ENCODE data around the gene CHRNA4. TPM values are rescaled to one million over a fixed set of nuclear protein-coding genes. Genes with fewer than 3 reads are reported as not detected.

CHRNA4 gene
- total RNA-seq, 1 donor from 2014 or later, result 0.63 TPM

DNA sequence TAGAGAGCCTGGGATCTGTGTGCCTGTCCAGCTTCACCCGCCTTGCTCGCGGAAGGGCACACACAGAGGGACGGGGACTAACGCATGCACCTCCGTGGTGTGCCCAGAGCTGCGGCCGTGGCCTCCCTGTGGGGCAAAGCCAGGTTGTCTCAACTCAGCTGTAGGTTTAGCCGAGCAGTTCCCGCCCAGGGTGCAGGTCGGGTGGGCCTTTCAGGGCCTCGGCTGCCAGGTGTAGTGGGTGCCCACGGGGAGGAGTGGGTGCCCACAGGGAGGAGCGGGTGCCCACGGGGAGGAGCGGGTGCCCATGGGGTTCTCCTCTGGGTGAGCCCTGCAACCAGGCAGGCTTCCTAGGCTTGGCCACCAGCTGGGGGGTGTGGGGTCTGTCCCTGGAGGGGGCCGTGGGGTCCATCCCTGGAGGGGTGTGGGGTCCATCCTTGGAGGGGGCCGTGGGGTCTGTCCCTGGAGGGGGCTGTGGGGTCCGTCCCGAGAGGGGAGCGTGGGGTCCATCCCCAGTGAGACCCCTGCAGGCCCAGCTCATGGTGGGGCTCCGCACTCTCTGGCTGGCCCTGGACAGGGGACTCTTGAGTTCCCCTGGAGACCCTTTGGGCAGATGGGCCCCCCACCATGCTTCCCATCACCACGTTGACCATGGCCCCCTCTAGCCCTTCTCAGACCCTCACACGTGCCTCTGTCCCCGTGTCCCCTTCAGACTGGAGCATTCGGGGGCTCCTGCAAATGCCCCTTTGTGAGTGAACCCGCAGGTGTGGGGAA lies 37.8 kb upstream of the CHRNA4 start:
- no peaks in the 10 kb centered on the region for H3K36me3 Mint-ChIP-seq
- peaks cover 58% of the 10 kb centered on the region for H3K27me3 Mint-ChIP-seq (ENCODE audit: low read depth)
- no peak overlapping the region for H3K4me3 Mint-ChIP-seq
- no peaks in the 10 kb centered on the region for H3K9me3 Mint-ChIP-seq
- peaks cover 7% of the 10 kb centered on the region for H3K4me1 Mint-ChIP-seq
- TF ChIP-seq, protein P1, sequence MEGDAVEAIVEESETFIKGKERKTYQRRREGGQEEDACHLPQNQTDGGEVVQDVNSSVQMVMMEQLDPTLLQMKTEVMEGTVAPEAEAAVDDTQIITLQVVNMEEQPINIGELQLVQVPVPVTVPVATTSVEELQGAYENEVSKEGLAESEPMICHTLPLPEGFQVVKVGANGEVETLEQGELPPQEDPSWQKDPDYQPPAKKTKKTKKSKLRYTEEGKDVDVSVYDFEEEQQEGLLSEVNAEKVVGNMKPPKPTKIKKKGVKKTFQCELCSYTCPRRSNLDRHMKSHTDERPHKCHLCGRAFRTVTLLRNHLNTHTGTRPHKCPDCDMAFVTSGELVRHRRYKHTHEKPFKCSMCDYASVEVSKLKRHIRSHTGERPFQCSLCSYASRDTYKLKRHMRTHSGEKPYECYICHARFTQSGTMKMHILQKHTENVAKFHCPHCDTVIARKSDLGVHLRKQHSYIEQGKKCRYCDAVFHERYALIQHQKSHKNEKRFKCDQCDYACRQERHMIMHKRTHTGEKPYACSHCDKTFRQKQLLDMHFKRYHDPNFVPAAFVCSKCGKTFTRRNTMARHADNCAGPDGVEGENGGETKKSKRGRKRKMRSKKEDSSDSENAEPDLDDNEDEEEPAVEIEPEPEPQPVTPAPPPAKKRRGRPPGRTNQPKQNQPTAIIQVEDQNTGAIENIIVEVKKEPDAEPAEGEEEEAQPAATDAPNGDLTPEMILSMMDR (IDR thresholded peaks at IDR 0.05; ENCODE audit: unreplicated experiment), result no peak
- no peak overlapping the region for H3K27ac Mint-ChIP-seq
- no peak for DNase-seq (ENCODE audit: low spot score in 2 of 2, unreplicated experiment in 2 of 2)

DNA sequence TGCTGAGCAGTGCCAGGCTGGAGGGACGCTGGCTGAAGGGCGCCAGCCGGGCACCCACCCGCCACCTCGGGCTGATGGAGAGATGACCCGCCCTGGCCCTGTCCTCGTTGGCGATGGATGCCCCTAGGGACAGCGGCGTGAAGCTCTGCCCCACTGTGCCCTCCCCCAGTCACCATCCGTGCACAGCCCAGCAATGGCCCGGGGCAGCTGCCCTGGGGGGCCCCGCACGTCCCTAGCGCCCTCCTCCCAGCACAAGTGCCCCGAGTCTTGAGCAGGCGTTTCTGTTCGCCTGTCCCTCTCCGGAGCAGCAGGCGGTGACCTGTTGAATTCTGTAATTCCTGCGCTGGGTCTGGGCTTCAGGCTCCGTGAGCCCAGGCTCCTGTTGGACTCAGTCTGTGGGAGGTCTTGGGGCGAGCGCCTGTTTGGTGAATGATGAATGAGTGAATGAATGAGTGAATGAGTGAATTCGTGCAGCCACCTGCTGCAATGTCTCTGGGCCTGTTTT lies 36.8 kb upstream of the CHRNA4 start:
- H3K4me3 Mint-ChIP-seq, result no peak overlapping the region
- DNase-seq (ENCODE audit: low spot score in 2 of 2, unreplicated experiment in 2 of 2), result no peak
- TF ChIP-seq, protein P1 (IDR thresholded peaks at IDR 0.05; ENCODE audit: unreplicated experiment), result no peak
- peaks cover 63% of the 10 kb centered on the region for H3K27me3 Mint-ChIP-seq (ENCODE audit: low read depth)
- H3K9me3 Mint-ChIP-seq, result no peaks in the 10 kb centered on the region
- H3K27ac Mint-ChIP-seq, result no peak overlapping the region
- no peaks in the 10 kb centered on the region for H3K36me3 Mint-ChIP-seq
- H3K4me1 Mint-ChIP-seq, result peaks cover 8% of the 10 kb centered on the region

DNA sequence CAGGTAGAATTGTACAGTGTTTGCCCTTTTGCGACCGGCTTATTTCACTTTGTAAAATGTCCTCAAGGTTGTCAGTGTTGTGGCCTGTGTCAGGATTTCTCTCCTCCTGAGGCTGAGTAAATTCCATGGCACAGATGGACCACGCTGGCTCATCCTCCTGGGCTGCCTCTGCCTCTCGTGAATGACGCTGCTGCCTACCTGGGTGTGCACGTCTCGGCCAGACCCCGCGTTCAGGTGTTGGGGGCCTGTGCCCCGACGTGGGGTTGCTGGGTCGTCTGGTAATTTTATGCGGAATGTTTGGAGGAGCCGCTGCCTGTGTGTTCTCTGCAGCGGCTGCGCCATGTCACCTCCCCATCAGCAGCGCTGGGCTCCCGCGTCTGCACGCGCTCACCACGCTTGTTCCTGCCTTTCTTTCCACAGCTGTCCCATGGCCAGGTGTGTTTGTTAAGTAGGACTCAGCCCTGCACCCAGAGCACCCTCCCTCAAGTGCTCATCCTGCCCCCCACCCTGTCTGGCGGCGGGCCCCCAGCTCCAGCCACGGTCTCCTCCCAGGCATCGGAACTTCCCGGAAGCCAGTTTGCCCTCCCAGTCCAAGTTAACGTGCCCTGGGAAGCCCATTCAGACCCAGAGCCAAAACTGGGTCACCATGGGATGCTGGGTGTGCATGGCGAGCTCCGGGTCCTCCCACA lies 36.1 kb upstream of the CHRNA4 start:
- H3K4me3 Mint-ChIP-seq, result no peak overlapping the region

DNA sequence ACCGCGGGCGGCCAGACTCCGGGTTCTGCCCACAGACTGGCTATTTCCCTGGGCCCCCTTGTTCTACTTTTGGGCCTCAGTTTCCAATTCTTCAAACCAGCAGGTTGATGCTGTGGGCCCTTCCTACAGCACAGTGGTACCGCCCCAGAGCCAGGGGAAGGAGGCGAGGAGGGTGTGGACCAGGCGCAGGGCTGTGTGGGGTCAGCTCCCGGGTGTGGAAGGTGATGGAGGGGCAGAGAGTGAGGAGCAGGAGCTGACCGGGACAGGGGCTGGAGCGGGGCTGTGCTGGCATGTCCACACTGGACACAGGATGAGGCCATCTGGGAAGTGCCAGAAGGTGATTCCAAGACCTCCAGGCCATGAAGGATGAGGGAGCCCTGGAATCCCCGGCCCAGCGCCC lies 35.2 kb upstream of the CHRNA4 start:
- H3K9me3 Mint-ChIP-seq, result no peaks in the 10 kb centered on the region
- peaks cover 54% of the 10 kb centered on the region for H3K27me3 Mint-ChIP-seq (ENCODE audit: low read depth)
- DNase-seq (ENCODE audit: low spot score in 2 of 2, unreplicated experiment in 2 of 2), result no peak
- peaks cover 8% of the 10 kb centered on the region for H3K4me1 Mint-ChIP-seq
- no peak overlapping the region for H3K27ac Mint-ChIP-seq
- H3K4me3 Mint-ChIP-seq, result no peak overlapping the region
- TF ChIP-seq, protein P1 (IDR thresholded peaks at IDR 0.05; ENCODE audit: unreplicated experiment), result no peak
- H3K36me3 Mint-ChIP-seq, result no peaks in the 10 kb centered on the region

More for the DNA sequence above, 36.1 kb upstream of the CHRNA4 start:
- no peaks in the 10 kb centered on the region for H3K9me3 Mint-ChIP-seq
- H3K36me3 Mint-ChIP-seq, result no peaks in the 10 kb centered on the region
- H3K27me3 Mint-ChIP-seq (ENCODE audit: low read depth), result peaks cover 62% of the 10 kb centered on the region
- H3K27ac Mint-ChIP-seq, result no peak overlapping the region
- TF ChIP-seq, protein P1 (IDR thresholded peaks at IDR 0.05; ENCODE audit: unreplicated experiment), result no peak
- H3K4me1 Mint-ChIP-seq, result peaks cover 8% of the 10 kb centered on the region
- DNase-seq (ENCODE audit: low spot score in 2 of 2, unreplicated experiment in 2 of 2), result no peak

DNA sequence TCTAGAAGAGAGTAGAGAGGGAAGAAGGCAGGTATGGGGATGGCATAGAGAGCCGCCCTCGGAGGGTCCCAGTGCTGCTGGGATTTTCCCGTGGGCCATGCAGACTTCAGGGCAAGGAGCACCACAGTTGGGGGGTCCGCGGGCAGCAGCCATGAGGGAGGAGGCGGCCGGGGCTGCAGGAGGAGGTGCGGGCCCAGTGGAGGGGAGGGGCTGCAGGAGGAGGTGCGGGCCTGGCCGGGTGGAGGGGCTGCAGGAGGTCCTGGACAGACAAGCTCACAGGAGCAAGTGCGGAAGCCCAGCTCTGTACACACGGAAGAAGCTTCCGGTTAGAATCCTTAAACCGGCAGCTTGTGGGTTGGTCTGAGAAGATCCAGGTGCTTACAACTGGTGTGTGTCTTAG lies 34.6 kb upstream of the CHRNA4 start:
- Mint-ChIP-seq H3K4me1 (peaks cover 8% of the 10 kb centered on the region), H3K9me3 (no peaks in the 10 kb centered on the region), H3K27ac (no peak overlapping the region), H3K27me3 (ENCODE audit: low read depth) (peaks cover 51% of the 10 kb centered on the region), H3K4me3 (no peak overlapping the region), H3K36me3 (no peaks in the 10 kb centered on the region)
- TF ChIP-seq, protein P1 (IDR thresholded peaks at IDR 0.05; ENCODE audit: unreplicated experiment), result no peak
- DNase-seq (ENCODE audit: low spot score in 2 of 2, unreplicated experiment in 2 of 2), result no peak

All from mesothelial cell of epicardium (in vitro differentiated cells).